Loucy (cell line): ENCODE results near the gene TMEM51.

ENCODE experiments used
- EZH2phosphoT487 ChIP-seq: fragments of 200-600 bp; IDR thresholded peaks from 2 replicates; pipeline ENCODE4 v1.6.1; 2018; ENCODE audit warnings: antibody characterized with exemption, mild to moderate bottlenecking, moderate library complexity, borderline replicate concordance
- TF ChIP-seq, protein P1 (sequence below): fragments of 200-600 bp; sonication (generic); conservative IDR thresholded peaks from 2 replicates; pipeline ENCODE4 v1.5.1; 2014; ENCODE audit warnings: mild to moderate bottlenecking, antibody characterized with exemption, low read length

DNA sequence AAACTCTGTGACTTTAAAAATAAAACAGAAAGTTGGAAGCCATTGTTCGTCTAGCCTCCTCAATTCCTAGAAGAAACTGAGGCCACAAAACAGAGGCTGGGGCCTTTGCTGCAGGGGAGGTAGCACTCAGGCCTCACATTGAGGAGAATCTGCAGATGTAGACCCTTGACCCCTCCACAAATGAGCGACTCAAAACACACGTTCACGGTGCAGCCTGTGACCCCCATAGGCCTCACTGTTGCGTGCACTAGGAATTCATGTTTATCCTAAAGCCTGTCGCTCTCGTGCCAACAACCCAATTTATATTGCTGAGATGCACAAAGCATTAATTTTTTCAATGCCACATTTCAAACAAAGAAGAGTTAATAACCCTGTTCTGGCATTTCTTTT lies 5.6 kb downstream of the TMEM51 start:
- TF ChIP-seq, protein P1, sequence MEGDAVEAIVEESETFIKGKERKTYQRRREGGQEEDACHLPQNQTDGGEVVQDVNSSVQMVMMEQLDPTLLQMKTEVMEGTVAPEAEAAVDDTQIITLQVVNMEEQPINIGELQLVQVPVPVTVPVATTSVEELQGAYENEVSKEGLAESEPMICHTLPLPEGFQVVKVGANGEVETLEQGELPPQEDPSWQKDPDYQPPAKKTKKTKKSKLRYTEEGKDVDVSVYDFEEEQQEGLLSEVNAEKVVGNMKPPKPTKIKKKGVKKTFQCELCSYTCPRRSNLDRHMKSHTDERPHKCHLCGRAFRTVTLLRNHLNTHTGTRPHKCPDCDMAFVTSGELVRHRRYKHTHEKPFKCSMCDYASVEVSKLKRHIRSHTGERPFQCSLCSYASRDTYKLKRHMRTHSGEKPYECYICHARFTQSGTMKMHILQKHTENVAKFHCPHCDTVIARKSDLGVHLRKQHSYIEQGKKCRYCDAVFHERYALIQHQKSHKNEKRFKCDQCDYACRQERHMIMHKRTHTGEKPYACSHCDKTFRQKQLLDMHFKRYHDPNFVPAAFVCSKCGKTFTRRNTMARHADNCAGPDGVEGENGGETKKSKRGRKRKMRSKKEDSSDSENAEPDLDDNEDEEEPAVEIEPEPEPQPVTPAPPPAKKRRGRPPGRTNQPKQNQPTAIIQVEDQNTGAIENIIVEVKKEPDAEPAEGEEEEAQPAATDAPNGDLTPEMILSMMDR = no peak
- no peak for TF ChIP-seq EZH2phosphoT487
